HepG2 (cell line): Measurements from ENCODE around the gene STUB1. TPM values are rescaled to one million over a fixed set of nuclear protein-coding genes. Genes with fewer than 3 reads are reported as not detected.
A peak's percentile ranks its signal among the peaks of the same experiment; 100 is the strongest.

Experiments
- BRD4 ChIP-seq: sonication (generic); formaldehyde crosslinking; IDR thresholded peaks from 2 replicates; pipeline ENCODE4 v1.4.0; 2020; ENCODE audit warnings: missing genetic modification reagents
- CEBPB ChIP-seq: IDR thresholded peaks from 2 replicates; pipeline ENCODE4 v1.6.1; 2011; ENCODE audit warnings: low read depth, low read length, improper control_type of control experiment, borderline replicate concordance
- E2F2 ChIP-seq: sonication (generic); formaldehyde crosslinking; IDR thresholded peaks from 2 replicates; pipeline ENCODE4 v1.4.0; 2020; ENCODE audit warnings: missing genetic modification reagents, borderline replicate concordance
- GMEB1 ChIP-seq: sonication (generic); formaldehyde crosslinking; IDR thresholded peaks from 2 replicates; pipeline ENCODE4 v1.5.1; 2020; ENCODE audit warnings: missing genetic modification reagents, mild to moderate bottlenecking, borderline replicate concordance
- NBN ChIP-seq: fragments of 450-650 bp; conservative IDR thresholded peaks from 2 replicates; pipeline ENCODE4 v1.6.1; 2017
- SATB2 ChIP-seq: sonication (generic); formaldehyde crosslinking; IDR thresholded peaks from 2 replicates; pipeline ENCODE4 v1.5.0; 2020; ENCODE audit warnings: missing genetic modification reagents
- SIN3A ChIP-seq: IDR thresholded peaks from 2 replicates; pipeline ENCODE4 v1.6.1; 2011; ENCODE audit warnings: low read depth, mild to moderate bottlenecking, control low read depth, low read length, borderline replicate concordance
- SIX4 ChIP-seq: sonication (generic); formaldehyde crosslinking; IDR thresholded peaks from 2 replicates; pipeline ENCODE4 v1.4.0; 2020; ENCODE audit warnings: missing genetic modification reagents
- SMARCE1 ChIP-seq: fragments of 450-650 bp; IDR thresholded peaks from 2 replicates; pipeline ENCODE4 v1.6.1; 2017; ENCODE audit warnings: borderline replicate concordance
- THRA ChIP-seq: sonication (generic); formaldehyde crosslinking; IDR thresholded peaks from 2 replicates; pipeline ENCODE4 v1.4.0; 2020; ENCODE audit warnings: missing genetic modification reagents, borderline replicate concordance
- TP53 ChIP-seq: sonication (generic); formaldehyde crosslinking; conservative IDR thresholded peaks from 2 replicates; pipeline ENCODE4 v1.4.0; 2020; ENCODE audit warnings: missing genetic modification reagents
- WIZ ChIP-seq: sonication (generic); formaldehyde crosslinking; IDR thresholded peaks from 2 replicates; pipeline ENCODE4 v1.5.1; 2020; ENCODE audit warnings: mild to moderate bottlenecking, missing genetic modification reagents
- ZBTB8A ChIP-seq: sonication (generic); formaldehyde crosslinking; IDR thresholded peaks from 2 replicates; pipeline ENCODE4 v1.4.0; 2020; ENCODE audit warnings: mild to moderate bottlenecking, low read depth, missing genetic modification reagents, borderline replicate concordance
- ZFP62 ChIP-seq: sonication (generic); formaldehyde crosslinking; IDR thresholded peaks from 2 replicates; pipeline ENCODE4 v1.4.0; 2020; ENCODE audit warnings: missing genetic modification reagents
- ZNF331 ChIP-seq: sonication (generic); formaldehyde crosslinking; IDR thresholded peaks from 2 replicates; pipeline ENCODE4 v1.4.0; 2020; ENCODE audit warnings: missing genetic modification reagents
- ZNF333 ChIP-seq: sonication (generic); formaldehyde crosslinking; IDR thresholded peaks from 2 replicates; pipeline ENCODE4 v1.4.0; 2020; ENCODE audit warnings: mild to moderate bottlenecking, missing genetic modification reagents, borderline replicate concordance
- ZNF549 ChIP-seq: sonication (generic); formaldehyde crosslinking; IDR thresholded peaks from 2 replicates; pipeline ENCODE4 v1.5.0; 2020; ENCODE audit warnings: missing genetic modification reagents
- ZNF709 ChIP-seq: sonication (generic); formaldehyde crosslinking; IDR thresholded peaks from 2 replicates; pipeline ENCODE4 v1.5.0; 2020; ENCODE audit warnings: mild to moderate bottlenecking, missing genetic modification reagents
- ZNF761 ChIP-seq: sonication (generic); formaldehyde crosslinking; conservative IDR thresholded peaks from 2 replicates; pipeline ENCODE4 v1.4.0; 2020; ENCODE audit warnings: mild to moderate bottlenecking, missing genetic modification reagents
- ZNF790 ChIP-seq: sonication (generic); formaldehyde crosslinking; IDR thresholded peaks from 2 replicates; pipeline ENCODE4 v1.8.0; 2022; ENCODE audit warnings: missing genetic modification reagents, mild to moderate bottlenecking, borderline replicate concordance
- ZNF83 ChIP-seq: sonication (generic); formaldehyde crosslinking; IDR thresholded peaks from 2 replicates; pipeline ENCODE4 v1.4.0; 2020; ENCODE audit warnings: missing genetic modification reagents, mild to moderate bottlenecking, borderline replicate concordance
- ZNF841 ChIP-seq: sonication (generic); formaldehyde crosslinking; IDR thresholded peaks from 2 replicates; pipeline ENCODE4 v1.8.1; 2023; ENCODE audit warnings: missing genetic modification reagents, borderline replicate concordance
- ZZZ3 ChIP-seq: sonication (generic); formaldehyde crosslinking; IDR thresholded peaks from 2 replicates; pipeline ENCODE4 v1.4.0; 2020; ENCODE audit warnings: missing genetic modification reagents, mild to moderate bottlenecking, borderline replicate concordance
- polyA plus RNA-seq, 8 experiments: library from polyadenylated mRNA; depleted of rRNA in 3 of 8; stranded (reverse) in 7 of 8; unstranded in 1 of 8; fragments of >200 nt; fragmentation: Illumina TruSeq in 4 of 8; extraction: Trizol in 4 of 8; gene quantifications; 2 replicates each; pipeline versions ENCODE4 v1.2.1 to v1.2.3, GENCODE V29; 2011 to 2016; ENCODE audit warnings: low read depth in 4 of 8, missing spikeins in 1 of 8, mixed read lengths in 1 of 8; ENCODE audit not compliant: insufficient read depth in 1 of 8
- total RNA-seq, 5 experiments: library from RNA; depleted of rRNA; stranded (reverse); fragments of >200 nt; fragmentation: Illumina TruSeq; extraction: Trizol; gene quantifications; 2 replicates each; pipeline ENCODE4 v1.2.3, GENCODE V29; 2016; ENCODE audit warnings: low read depth in 1 of 5
- TF ChIP-seq, protein P1 (sequence below): sonication (generic); formaldehyde crosslinking; IDR thresholded peaks from 2 replicates; pipeline ENCODE4 v1.5.1; 2020; ENCODE audit warnings: mild to moderate bottlenecking, missing genetic modification reagents, borderline replicate concordance

Gene STUB1
- total and polyA plus RNA-seq, 2 of the 13 experiments (the other 11 are each of a cell fraction or from before 2014, with no cell fraction given): 52.9 to 78.2 TPM

DNA sequence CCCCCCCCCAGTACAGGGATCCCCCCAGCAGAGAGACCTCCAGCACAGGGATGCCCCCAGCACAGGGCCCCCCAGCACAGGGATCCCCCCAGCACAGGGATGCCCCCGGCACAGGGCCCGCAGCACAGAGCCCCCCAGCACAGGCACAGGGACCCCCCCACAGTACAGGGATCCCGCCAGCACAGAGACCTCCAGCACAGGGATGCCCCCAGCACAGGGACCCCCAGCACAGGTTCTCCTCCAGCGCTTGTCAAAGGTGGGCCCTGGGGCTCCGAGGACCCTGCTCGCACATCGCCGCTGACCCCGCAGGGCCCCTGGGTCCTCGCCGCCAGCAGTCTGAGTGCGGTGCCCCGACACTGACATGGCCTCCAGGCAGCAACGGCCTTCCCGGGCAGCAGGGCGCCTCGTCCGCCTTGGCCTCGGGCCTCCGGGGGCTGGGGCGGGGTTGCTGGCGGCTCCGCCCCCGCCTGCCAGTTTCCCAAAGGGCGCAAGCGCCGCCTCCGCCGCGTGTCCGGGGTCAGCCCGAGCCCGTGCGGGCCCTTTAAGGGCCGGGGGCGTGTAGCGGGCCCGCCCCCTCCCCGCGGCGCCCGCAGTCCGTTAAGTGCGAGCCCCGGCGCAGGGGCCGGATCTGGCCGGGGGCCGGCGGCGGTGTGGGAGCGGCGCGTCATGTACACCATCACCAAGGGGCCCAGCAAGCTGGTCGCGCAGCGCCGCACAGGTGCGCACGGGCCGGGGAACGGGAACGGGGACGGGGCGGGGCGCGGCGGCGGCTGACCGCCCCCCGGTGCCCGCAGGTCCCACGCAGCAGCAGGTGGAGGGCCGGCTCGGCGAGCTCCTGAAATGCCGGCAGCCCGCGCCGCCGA, 38.7 kb upstream of the STUB1 start, which contains the start of gene MCRIP2 (continued):
- peak; percentile 72; the same call in 1 of the 2 replicates for TF ChIP-seq ZNF709
- TF ChIP-seq ZNF841 (CRISPR knock-in tag): no peak
- no peak for TF ChIP-seq E2F2 (CRISPR knock-in tag)
- no peak; the same call in 1 of the 2 replicates for TF ChIP-seq ZNF761 (CRISPR knock-in tag)
- no peak for TF ChIP-seq SMARCE1
- no peak for TF ChIP-seq CEBPB
- TF ChIP-seq SIN3A: peak; percentile 51; the same call in 1 of the 2 replicates
- TF ChIP-seq ZZZ3 (CRISPR knock-in tag): no peak
- peak; percentile 74; the same call in 1 of the 2 replicates for TF ChIP-seq BRD4
- TF ChIP-seq, protein P1, sequence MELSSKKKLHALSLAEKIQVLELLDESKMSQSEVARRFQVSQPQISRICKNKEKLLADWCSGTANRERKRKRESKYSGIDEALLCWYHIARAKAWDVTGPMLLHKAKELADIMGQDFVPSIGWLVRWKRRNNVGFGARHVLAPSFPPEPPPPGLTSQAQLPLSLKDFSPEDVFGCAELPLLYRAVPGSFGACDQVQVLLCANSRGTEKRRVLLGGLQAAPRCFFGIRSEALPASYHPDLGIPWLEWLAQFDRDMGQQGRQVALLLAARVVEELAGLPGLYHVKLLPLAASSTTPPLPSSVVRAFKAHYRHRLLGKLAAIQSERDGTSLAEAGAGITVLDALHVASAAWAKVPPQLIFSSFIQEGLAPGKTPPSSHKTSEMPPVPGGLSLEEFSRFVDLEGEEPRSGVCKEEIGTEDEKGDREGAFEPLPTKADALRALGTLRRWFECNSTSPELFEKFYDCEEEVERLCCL: no peak
- no peak for TF ChIP-seq ZFP62
- TF ChIP-seq SIX4 (CRISPR knock-in tag): no peak
- no peak for TF ChIP-seq ZNF549 (CRISPR knock-in tag)
- TF ChIP-seq THRA (CRISPR knock-in tag): no peak
- TF ChIP-seq GMEB1 (CRISPR knock-in tag): peak; percentile 15; the same call in 1 of the 2 replicates
- TF ChIP-seq WIZ (CRISPR knock-in tag): no peak
- TF ChIP-seq TP53 (CRISPR knock-in tag): no peak
- no peak for TF ChIP-seq ZBTB8A (CRISPR knock-in tag)
- TF ChIP-seq ZNF790: peak; percentile 72; the same call in 1 of the 2 replicates
- no peak for TF ChIP-seq ZNF83 (CRISPR knock-in tag)
- TF ChIP-seq ZNF333 (CRISPR knock-in tag): peak; percentile 67; the same call in 1 of the 2 replicates
- TF ChIP-seq ZNF331 (CRISPR knock-in tag): peak; percentile 31; the same call in 1 of the 2 replicates
- TF ChIP-seq SATB2 (CRISPR knock-in tag): no peak
- TF ChIP-seq NBN: no peak
